DOHH2 (cell line): ENCODE results near the gene SDHB.

Experiments used
- H3F3A ChIP-seq: fragments of 200-600 bp; sonication (generic), shearing (Covaris generic); 2 replicates; pipeline ENCODE4 v1.6.0; 2016; ENCODE audit warnings: antibody characterized with exemption, mild to moderate bottlenecking; ENCODE audit not compliant: control insufficient read depth, insufficient read depth
- H3K27ac ChIP-seq: fragments of 200-600 bp; sonication (generic); 2 replicates; pipeline ENCODE4 v1.5.1; 2014; ENCODE audit warnings: low read depth, mild to moderate bottlenecking, low read length, moderate library complexity
- H3K27me3 ChIP-seq: fragments of 200-600 bp; sonication (generic); 2 replicates; pipeline ENCODE4 v1.6.1; 2014; ENCODE audit warnings: mild to moderate bottlenecking, low read length, mixed read lengths; ENCODE audit not compliant: control insufficient read depth
- H3K36me3 ChIP-seq: fragments of 200-600 bp; sonication (generic); 2 replicates; pipeline ENCODE4 v1.6.1; 2014; ENCODE audit warnings: mild to moderate bottlenecking, low read length, moderate library complexity, mixed read lengths; ENCODE audit not compliant: control insufficient read depth
- H3K4me1 ChIP-seq: fragments of 200-600 bp; sonication (generic); 2 replicates; pipeline ENCODE4 v1.6.1; 2014; ENCODE audit warnings: mild to moderate bottlenecking, low read length, mixed read lengths; ENCODE audit not compliant: control insufficient read depth
- H3K4me2 ChIP-seq: fragments of 200-600 bp; sonication (generic); 2 replicates; pipeline ENCODE4 v1.6.0; 2014; ENCODE audit warnings: mild to moderate bottlenecking, low read length, moderate library complexity
- H3K4me3 ChIP-seq: fragments of 200-600 bp; sonication (generic); 2 replicates; pipeline ENCODE4 v1.5.1; 2014; ENCODE audit warnings: mild to moderate bottlenecking, low read length, mixed read lengths
- H3K79me2 ChIP-seq: fragments of 200-600 bp; sonication (generic); 2 replicates; pipeline ENCODE4 v1.6.1; 2014; ENCODE audit warnings: mild to moderate bottlenecking, low read length, mixed read lengths; ENCODE audit not compliant: control insufficient read depth
- H3K9me2 ChIP-seq: fragments of 200-600 bp; sonication (generic); replicated peaks from 2 replicates; pipeline ENCODE4 v1.6.1; 2014; ENCODE audit warnings: mild to moderate bottlenecking, low read length, mixed read lengths; ENCODE audit not compliant: control insufficient read depth
- H3K9me3 ChIP-seq: fragments of 200-600 bp; sonication (generic); 2 replicates; pipeline ENCODE4 v1.6.1; 2014; ENCODE audit warnings: antibody characterized with exemption, low read length, mixed read lengths; ENCODE audit not compliant: control insufficient read depth, insufficient read depth
- H4K20me1 ChIP-seq: fragments of 200-600 bp; sonication (generic); 2 replicates; pipeline ENCODE4 v1.6.0; 2014; ENCODE audit warnings: low read depth, mild to moderate bottlenecking, antibody characterized with exemption, low read length, moderate library complexity; ENCODE audit not compliant: control insufficient read depth, insufficient read depth
- EZH2phosphoT487 ChIP-seq: fragments of 200-600 bp; sonication (generic); IDR thresholded peaks from 2 replicates; pipeline ENCODE4 v1.6.1; 2017; ENCODE audit warnings: borderline replicate concordance, mild to moderate bottlenecking, antibody characterized with exemption, low read length, moderate library complexity, mixed read lengths
- TF ChIP-seq, protein P1 (sequence below): fragments of 200-600 bp; sonication (generic); IDR thresholded peaks from one replicate; pipeline ENCODE4 v1.5.1; 2014; ENCODE audit warnings: antibody characterized with exemption, mild to moderate bottlenecking, low read depth, low read length; ENCODE audit not compliant: poor library complexity, severe bottlenecking

The SDHB gene

DNA sequence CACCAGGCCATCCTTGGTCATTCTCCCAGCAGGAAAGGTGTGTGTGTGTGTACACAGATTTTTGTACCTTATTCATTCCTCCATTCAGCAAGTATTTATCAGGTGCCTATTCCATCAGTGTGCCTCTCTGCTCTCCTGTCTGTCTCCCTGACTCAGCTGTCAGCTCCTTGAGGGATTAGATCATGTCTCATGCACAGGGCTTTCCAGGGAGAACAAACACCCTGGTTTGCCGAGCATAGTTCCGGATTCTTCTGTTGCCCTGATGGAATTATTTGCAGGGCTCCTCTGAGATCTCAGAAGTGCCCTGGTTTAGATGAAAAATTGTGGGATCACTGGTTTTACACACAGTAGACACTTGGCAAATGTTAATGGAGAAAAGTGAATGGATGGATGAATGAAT is 8.1 kb upstream of the SDHB start:
- H3K27me3 ChIP-seq = no peaks in the 10 kb centered on the region; the same call in 1 of the 2 replicates
- no peaks in the 10 kb centered on the region for H3K9me2 ChIP-seq
- no peaks in the 10 kb centered on the region for H3K79me2 ChIP-seq
- TF ChIP-seq EZH2phosphoT487 = no peak
- TF ChIP-seq, protein P1, sequence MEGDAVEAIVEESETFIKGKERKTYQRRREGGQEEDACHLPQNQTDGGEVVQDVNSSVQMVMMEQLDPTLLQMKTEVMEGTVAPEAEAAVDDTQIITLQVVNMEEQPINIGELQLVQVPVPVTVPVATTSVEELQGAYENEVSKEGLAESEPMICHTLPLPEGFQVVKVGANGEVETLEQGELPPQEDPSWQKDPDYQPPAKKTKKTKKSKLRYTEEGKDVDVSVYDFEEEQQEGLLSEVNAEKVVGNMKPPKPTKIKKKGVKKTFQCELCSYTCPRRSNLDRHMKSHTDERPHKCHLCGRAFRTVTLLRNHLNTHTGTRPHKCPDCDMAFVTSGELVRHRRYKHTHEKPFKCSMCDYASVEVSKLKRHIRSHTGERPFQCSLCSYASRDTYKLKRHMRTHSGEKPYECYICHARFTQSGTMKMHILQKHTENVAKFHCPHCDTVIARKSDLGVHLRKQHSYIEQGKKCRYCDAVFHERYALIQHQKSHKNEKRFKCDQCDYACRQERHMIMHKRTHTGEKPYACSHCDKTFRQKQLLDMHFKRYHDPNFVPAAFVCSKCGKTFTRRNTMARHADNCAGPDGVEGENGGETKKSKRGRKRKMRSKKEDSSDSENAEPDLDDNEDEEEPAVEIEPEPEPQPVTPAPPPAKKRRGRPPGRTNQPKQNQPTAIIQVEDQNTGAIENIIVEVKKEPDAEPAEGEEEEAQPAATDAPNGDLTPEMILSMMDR = no peak
- peaks cover 18% of the 10 kb centered on the region for H3K4me1 ChIP-seq
- H3K36me3 ChIP-seq = no peaks in the 10 kb centered on the region
- no peaks in the 10 kb centered on the region for H4K20me1 ChIP-seq
- no peak overlapping the region for H3K27ac ChIP-seq
- no peak overlapping the region for H3K4me3 ChIP-seq
- no peaks in the 10 kb centered on the region; the same call in 1 of the 2 replicates for H3F3A ChIP-seq
- no peak overlapping the region for H3K4me2 ChIP-seq
- H3K9me3 ChIP-seq = no peaks in the 10 kb centered on the region

- Histone ChIP-seq H3K27ac (no peak overlapping the region), H3F3A (no peaks in the 10 kb centered on the region; the same call in 1 of the 2 replicates), H3K36me3 (no peaks in the 10 kb centered on the region), H3K9me2 (no peaks in the 10 kb centered on the region), H4K20me1 (no peaks in the 10 kb centered on the region), H3K4me2 (no peak overlapping the region), H3K79me2 (no peaks in the 10 kb centered on the region), H3K4me3 (no peak overlapping the region), H3K9me3 (no peaks in the 10 kb centered on the region), H3K4me1 (peaks cover 18% of the 10 kb centered on the region), H3K27me3 (no peaks in the 10 kb centered on the region; the same call in 1 of the 2 replicates)
- TF ChIP-seq, protein P1 = no peak
- TF ChIP-seq EZH2phosphoT487 = no peak
Measured at GRCh38 chr1:17061486-17061885, 7.7 kb upstream of the SDHB start.

DNA sequence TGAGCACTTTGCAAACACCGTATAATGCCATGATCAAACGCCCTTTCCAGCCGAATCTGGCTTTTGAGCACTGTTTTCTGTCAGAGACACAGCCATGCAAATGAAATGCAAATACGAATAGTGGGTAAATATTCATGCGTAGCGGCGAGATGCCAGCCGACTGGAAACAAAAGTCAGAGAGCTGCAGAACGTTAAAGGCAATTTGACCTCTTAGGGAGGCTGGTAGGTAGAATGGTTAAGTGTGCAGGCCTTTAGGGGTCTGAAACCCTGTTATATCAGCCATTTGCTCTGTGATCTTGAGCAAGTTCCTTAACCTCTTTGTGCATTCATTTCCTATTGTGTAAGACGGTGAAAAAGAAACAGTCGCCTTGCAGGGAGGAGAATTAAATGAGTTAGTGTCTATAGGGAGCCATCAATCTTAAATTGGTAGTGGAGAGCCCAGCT is 6.5 kb upstream of the SDHB start:
- Histone ChIP-seq H3K4me3 (peak overlapping the region; percentile 33), H4K20me1 (no peaks in the 10 kb centered on the region), H3K27ac (no peak overlapping the region)

More for the DNA sequence above, 6.5 kb upstream of the SDHB start:
- Histone ChIP-seq H3K4me1 (peaks cover 18% of the 10 kb centered on the region), H3K9me3 (no peaks in the 10 kb centered on the region), H3K9me2 (no peaks in the 10 kb centered on the region), H3K27me3 (no peaks in the 10 kb centered on the region; the same call in 1 of the 2 replicates), H3F3A (no peaks in the 10 kb centered on the region; the same call in 1 of the 2 replicates), H3K36me3 (no peaks in the 10 kb centered on the region), H3K4me2 (peak overlapping the region; percentile 62), H3K79me2 (no peaks in the 10 kb centered on the region)
- no peak for TF ChIP-seq EZH2phosphoT487
- TF ChIP-seq, protein P1 = no peak
